ENCODE results near the gene LEFTY2. TPM values are rescaled to one million over a fixed set of nuclear protein-coding genes. Genes with fewer than 3 reads are reported as not detected.
"Not testable (repeated sequence)": the region's sequence is repeated elsewhere in the genome, so short reads cannot be mapped to it uniquely, and the experiment has no call there.

The LEFTY2 gene
- total RNA-seq, 1 donor from 2014 or later = not detected

- no peak for ATAC-seq
Measured at GRCh38 chr1:225953315-225953714, 12.3 kb upstream of the LEFTY2 start.

DNA sequence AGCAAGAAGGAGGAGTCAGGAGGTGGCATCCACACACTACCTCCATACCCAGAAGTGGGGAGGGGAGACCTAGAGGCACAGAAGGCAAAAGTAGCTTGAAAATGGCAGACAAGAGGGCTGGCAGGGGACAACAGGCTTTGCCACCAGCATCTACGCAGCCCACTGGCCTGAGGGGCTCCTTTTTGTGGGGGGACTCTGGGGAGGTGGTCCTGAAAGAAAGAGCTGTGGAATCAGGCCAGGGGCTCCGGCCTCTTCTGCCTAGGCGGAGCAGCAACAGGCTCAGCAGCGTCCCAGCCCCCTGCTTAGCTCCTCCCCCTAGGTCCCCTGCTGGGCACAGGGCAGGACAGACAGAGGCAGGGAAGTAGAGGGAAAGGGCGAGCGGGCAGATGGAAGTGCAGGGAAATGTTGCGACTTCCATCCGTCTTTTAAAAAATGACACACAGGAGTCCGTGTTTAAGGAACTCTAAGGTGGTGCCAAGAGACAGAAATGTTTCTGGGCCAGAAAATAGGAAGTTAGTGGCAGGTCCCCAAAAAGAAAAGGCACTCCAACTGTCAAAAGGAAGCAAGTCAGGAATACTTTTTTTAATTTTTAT, 10.0 kb upstream of the LEFTY2 start:
- no peak for ATAC-seq

DNA sequence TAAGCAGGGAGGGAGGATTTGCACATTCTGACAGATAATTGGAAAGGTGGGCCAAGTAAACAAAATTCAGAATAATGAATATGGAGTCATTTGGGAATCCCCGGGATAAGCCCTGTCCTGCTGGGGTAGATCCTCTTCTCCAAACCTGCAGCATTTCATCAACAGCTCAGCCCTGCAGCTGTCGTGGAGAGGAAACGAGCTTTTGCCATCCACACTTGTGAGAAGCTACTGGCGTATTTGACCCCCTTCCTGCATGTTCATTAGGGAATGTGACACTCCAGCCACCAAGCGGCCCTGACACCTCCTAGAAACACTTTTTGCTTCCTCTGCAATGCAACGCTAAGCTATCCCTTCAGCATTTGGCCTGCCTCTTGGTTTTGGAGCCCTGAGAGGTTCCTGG, 8.0 kb upstream of the LEFTY2 start:
- no peak for ATAC-seq

DNA sequence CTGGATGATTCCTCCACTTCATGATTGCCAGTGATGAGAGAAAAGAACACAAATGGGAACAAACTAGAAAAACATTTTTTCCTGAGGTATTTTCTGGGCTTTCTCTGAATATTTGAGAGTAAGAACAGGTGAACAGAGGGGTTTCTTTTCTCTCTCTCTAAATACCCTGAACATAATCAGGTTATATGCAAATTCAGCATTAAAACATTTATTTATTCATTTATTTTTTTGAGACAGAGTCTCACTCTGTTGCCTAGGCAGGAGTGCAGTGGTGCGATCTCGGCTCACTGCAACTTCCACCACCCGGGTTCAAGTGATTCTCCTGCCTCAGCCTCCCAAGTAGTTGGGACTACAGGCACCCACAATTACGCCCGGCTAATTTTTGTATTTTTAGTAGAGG, 5.8 kb upstream of the LEFTY2 start:
- ATAC-seq = no peak

- no peak for ATAC-seq
Measured at GRCh38 chr1:225946082-225946620, 5.1 kb upstream of the LEFTY2 start.

GRCh38 chr1:225945564-225945963, 4.5 kb upstream of the LEFTY2 start:
- no peak for ATAC-seq

DNA sequence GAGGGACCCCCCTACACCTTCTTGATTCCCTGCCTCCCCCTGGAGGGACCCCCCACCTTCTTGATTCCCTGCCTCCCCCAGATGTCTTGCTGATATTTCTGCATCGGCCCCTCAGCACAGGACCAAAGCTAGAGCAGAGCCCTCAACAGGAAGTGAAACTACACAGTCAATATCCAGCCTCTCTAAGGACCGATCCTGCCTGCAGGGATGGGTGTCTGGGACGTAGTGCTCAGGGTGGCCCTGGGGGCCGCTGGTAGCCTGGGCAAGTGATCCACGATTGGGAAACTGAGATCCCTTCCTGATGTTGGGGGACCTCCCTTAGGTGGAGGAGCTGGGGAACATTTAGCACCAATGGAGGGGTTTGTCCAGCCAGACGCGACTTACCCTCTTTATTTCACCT, 3.9 kb upstream of the LEFTY2 start:
- no peak for ATAC-seq

DNA sequence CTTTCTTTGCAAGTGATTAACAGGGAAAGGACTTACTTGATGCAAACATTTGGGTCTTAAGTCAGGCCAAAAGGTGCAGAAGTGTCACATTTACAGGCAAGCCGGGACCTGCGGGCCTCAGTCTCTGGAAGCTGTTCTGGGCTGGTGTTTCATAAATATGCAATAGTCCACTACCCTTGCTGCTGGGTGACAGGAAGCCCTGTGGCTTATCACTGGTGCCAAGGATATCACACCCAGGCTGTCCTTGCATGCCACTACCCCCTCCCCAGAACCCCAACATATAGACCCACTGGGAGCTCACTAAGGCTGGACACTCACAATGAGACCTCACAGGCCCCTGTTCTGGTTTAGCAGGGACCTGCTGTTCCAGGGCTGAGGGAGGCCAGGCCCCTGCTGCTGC, 3.4 kb upstream of the LEFTY2 start:
- no peak for ATAC-seq

DNA sequence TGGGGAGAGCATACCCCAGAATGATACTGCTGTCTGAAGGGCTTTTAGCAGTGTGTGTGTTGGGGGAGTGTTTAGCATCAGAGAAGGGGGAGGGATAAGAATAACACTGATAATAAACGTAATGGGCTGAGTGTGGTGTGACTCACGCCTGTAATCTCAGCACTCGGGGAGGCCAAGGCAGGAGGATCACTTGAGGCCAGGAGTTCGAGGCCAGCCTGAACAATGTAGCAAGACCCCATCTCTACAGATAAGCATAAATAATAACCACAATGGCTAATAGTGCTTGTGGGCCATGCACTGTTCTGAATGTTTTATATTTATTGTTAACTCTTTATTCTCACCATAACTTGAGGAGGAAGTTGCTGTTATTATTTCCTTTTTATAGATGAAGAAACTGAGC, 2.6 kb upstream of the LEFTY2 start:
- ATAC-seq = no peak

DNA sequence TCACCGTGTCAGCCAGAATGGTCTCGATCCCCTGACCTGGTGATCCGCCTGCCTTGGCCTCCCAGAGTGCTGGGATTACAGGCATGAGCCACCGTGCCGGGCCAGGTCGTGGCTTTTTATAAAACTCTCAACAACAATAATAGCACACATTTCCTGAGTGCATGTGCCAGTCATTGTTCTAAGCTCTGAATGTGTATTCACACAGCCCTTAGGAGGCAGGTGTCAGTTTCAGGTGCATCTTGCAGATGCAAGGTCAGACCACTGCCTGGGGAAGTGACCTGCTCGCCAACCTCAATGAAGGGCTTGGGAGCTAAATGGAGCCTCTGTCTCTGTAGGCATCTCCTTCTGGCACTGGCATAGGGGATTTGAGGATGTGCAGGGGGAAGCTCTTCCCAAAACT, 1.6 kb upstream of the LEFTY2 start:
- ATAC-seq = no peak

GRCh38 chr1:225941942-225942222, 862 bp upstream of the LEFTY2 start:
- no peak for ATAC-seq

- ATAC-seq = no peak
Measured at GRCh38 chr1:225940385-225941151, 452 bp downstream of the LEFTY2 start.

- not testable (repeated sequence) for ATAC-seq
Measured at GRCh38 chr1:225939939-225940310, 1.1 kb downstream of the LEFTY2 start.

DNA sequence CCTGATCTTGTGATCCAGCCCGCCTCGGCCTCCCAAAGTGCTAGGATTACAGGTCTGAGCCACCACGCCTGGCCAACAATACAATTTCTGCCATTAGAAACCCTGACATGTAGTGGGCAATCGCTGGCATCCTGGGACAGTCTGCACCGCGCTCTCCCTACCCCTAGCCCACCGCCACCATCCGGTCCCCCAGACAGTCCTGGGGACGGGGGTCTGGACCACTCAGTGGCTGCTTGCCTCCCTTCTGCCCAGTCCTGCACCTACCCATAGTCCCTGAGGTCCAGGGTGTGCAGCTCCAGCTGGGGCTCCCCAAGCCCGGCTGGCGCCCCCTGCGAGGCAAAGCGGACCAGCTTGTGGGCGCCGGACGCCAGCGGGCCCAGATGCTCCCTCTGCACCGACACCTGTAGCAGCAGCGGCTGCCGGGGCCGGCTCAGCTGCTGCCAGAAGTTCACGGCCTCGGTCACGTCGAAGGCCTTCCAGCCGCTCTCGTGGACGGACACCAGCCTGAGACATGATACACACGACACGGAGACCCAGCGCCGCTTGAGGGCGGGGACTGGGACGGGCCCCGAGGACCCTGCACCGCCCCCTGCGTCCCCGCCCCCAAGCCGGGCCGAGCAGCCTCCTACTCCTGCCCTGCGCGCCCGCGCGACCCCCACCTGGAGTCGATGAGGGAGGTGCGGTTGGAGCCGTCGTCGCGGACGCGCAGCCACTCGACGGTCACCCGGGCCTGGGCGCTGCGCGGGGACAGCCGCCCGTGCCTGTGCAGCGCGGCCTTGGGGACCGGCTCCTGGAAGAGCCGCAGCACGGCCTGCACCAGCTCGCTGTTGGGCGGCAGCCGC, 1.7 kb downstream of the LEFTY2 start:
- peak; percentile 28 for ATAC-seq

GRCh38 chr1:225937048-225937968, 3.7 kb downstream of the LEFTY2 start:
- ATAC-seq = no peak

- no peak for ATAC-seq
Measured at GRCh38 chr1:225936523-225936922, 4.5 kb downstream of the LEFTY2 start.

DNA sequence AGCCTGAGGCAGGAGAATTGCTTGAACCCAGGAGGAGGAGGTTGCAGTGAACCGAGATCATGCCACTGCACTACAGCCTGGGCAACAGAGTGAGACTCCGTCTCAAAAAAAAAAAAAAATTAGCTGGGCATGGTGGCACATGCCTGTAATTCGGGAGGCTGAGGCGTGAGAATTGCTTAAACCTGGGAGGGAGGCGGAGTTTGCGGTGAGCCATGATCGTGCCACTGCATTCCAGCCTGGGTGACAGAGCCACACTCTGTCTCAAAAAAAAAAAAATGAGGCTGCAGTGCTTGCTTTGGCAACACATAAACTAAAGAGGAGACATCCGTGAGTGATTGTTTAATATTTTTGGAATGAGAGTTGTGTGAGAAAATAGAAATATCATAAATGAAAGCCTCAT, 4.9 kb downstream of the LEFTY2 start:
- peak; percentile 52 for ATAC-seq

- no peak for ATAC-seq
Measured at GRCh38 chr1:225934711-225935110, 6.3 kb downstream of the LEFTY2 start.

- peak; percentile 54 for ATAC-seq
Measured at GRCh38 chr1:225933072-225933471, 7.9 kb downstream of the LEFTY2 start.

GRCh38 chr1:225931270-225932136, 9.5 kb downstream of the LEFTY2 start:
- no peak for ATAC-seq

- no peak for ATAC-seq
Measured at GRCh38 chr1:225930566-225930965, 10.5 kb downstream of the LEFTY2 start.

Data from esophagus mucosa (tissue), 1 donor.